Thoracic aorta (tissue), 2 donors: ENCODE data around the gene TFPI2. TPM values are rescaled to one million over a fixed set of nuclear protein-coding genes. Genes with fewer than 3 reads are reported as not detected.

ENCODE experiments used
- ATAC-seq: fragments of 150-250 bp; one replicate; pipeline ENCODE4 v1.8.0; 2017; ENCODE audit warnings: low read depth; ENCODE audit not compliant: insufficient number of reproducible peaks, low FRiP score
- DNase-seq: peaks from one replicate; pipeline ENCODE4 v3.0.0-alpha.2; 2020; ENCODE audit warnings: low spot score
- H3K27ac ChIP-seq, 2 donors: fragments of 200-600 bp; sonication (generic); 1 replicate in 1 of 2; 2 replicates in 1 of 2; pipeline ENCODE4 v1.5.1; 2016; ENCODE audit warnings: mild to moderate bottlenecking in 2 of 2, moderate library complexity in 2 of 2
- H3K27me3 ChIP-seq: fragments of 200-600 bp; sonication (generic); replicated peaks from 2 replicates; pipeline ENCODE4 v1.6.0; 2016; ENCODE audit warnings: mild to moderate bottlenecking; ENCODE audit not compliant: insufficient read depth
- H3K36me3 ChIP-seq: fragments of 200-600 bp; sonication (generic); one replicate; pipeline ENCODE4 v1.5.1; 2016
- H3K4me1 ChIP-seq, 2 donors: fragments of 200-600 bp; sonication (generic); 1 replicate in 1 of 2; 2 replicates in 1 of 2; pipeline versions ENCODE4 v1.5.1 to v1.6.0; 2016; ENCODE audit warnings: low read depth in 2 of 2, mild to moderate bottlenecking in 1 of 2; ENCODE audit not compliant: control insufficient read depth in 1 of 2
- H3K4me3 ChIP-seq: fragments of 200-600 bp; sonication (generic); 2 replicates; pipeline ENCODE4 v1.5.1; 2016; ENCODE audit warnings: mild to moderate bottlenecking
- H3K9me3 ChIP-seq: fragments of 200-600 bp; sonication (generic); 2 replicates; pipeline ENCODE4 v1.5.1; 2016
- CTCF ChIP-seq: fragments of 200-600 bp; sonication (generic); IDR thresholded peaks from one replicate; pipeline ENCODE4 v1.5.1; 2019; ENCODE audit warnings: antibody characterized with exemption
- total RNA-seq, 2 donors: library from RNA; depleted of rRNA; stranded (reverse); fragments of >200 nt; gene quantifications; one replicate each; pipeline versions ENCODE4 v1.1.0 to v1.2.3, GENCODE V29; 2016

The TFPI2 gene
- total RNA-seq, 2 donors from 2014 or later: 19.8 to 23.7 TPM

- Histone ChIP-seq H3K9me3 (no peaks in the 10 kb centered on the region), H3K4me3 (no peak overlapping the region), H3K36me3 (no peaks in the 10 kb centered on the region), H3K27ac (no peak overlapping the region), H3K27me3 (no peaks in the 10 kb centered on the region), H3K4me1 (peaks cover 32 to 35% of the 10 kb centered on the region in 2 donors)
- no peak for DNase-seq
- ATAC-seq: no peak
- no peak for TF ChIP-seq CTCF
Measured at GRCh38 chr7:93837245-93837644, 53.3 kb downstream of the TFPI2 start.

GRCh38 chr7:93836116-93836515 is 54.4 kb downstream of the TFPI2 start:
- Histone ChIP-seq H3K9me3 (no peaks in the 10 kb centered on the region), H3K36me3 (no peaks in the 10 kb centered on the region), H3K4me3 (peak overlapping the region; percentile 48), H3K4me1 (peaks cover 33 to 37% of the 10 kb centered on the region in 2 donors), H3K27me3 (no peaks in the 10 kb centered on the region), H3K27ac (no peak overlapping the region)
- no peak for DNase-seq
- TF ChIP-seq CTCF: no peak
- ATAC-seq: no peak

- no peaks in the 10 kb centered on the region for H3K36me3 ChIP-seq
- TF ChIP-seq CTCF: no peak
- DNase-seq: no peak
- no peak for ATAC-seq
- H3K27me3 ChIP-seq: no peaks in the 10 kb centered on the region
- H3K4me1 ChIP-seq: peaks cover 37 to 41% of the 10 kb centered on the region in 2 donors
- H3K4me3 ChIP-seq: peak overlapping the region; percentile 48
- no peaks in the 10 kb centered on the region for H3K9me3 ChIP-seq
- H3K27ac ChIP-seq: no peak overlapping the region
Measured at GRCh38 chr7:93835702-93836101, 54.9 kb downstream of the TFPI2 start.

Other genes starting within 250 kb of the TFPI2 start
- not detected for gene GNGT1, start 15.8 kb upstream of the TFPI2 start, total RNA-seq
- gene GNG11, start 31.0 kb upstream of the TFPI2 start, total RNA-seq: 10 to 100 TPM; 11.1 to 12.2 TPM
- gene BET1, start 113.6 kb upstream of the TFPI2 start, total RNA-seq: 10 to 100 TPM in 1 of 2 donors, 1 to 10 TPM in 1; 8.3 to 10.8 TPM